ENCODE measurements around the gene CDH24.

Gene CDH24

DNA sequence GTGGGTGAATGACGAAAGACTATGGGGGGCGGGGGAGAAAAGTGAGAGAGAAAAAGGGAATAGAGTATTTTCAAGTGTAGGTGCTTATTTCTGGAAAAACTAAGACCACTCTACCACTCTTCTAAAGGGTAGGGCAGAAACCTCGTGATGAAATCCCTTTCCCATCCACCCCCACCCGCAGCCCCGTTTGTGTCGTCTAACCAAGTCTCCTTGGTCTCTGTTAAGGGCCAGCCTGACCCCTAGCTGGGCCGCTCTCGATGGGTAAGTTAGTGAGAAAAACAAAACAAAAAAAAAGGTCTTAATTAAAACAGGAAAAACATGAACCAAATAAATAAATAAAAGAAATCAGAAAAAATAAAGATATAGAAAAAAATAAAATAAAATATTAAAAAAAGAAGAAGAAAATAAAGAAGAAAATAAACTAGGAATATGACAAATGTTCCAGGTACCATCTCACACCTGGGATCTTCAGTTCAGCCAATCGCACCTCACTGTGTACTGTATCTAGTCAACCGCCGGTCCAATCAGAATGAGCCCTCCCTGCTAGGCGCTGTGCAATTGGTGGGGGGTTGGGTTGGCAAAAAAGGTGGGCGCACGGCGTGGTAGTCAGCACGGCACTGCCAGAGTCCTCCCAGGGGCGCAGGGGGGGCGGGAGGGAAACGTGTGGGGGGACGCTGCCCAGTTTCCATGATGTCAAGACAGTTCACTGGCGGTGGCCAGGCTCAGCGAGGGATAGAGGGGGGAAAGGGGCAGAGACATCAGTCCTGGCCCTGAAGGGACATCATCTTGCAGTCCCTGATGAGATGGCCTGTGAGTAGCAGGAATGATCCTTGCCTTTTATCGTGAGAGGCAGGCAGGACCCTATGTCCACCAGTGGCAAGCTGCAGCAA, 9.8 kb upstream of the CDH24 start:
- Histone ChIP-seq H3K9ac (no peak overlapping the region), H3K27me3 (ENCODE audit: control insufficient read depth, insufficient read depth, low read length) (no peaks in the 10 kb centered on the region), H2AFZ (no peak overlapping the region), H3K4me1 (peaks cover 17% of the 10 kb centered on the region), H3K4me2 (ENCODE audit: low read length) (no peak overlapping the region), H3K79me2 (peaks cover 11% of the 10 kb centered on the region), H3K9me3 (ENCODE audit: control insufficient read depth, low read length) (no peaks in the 10 kb centered on the region), H3K4me3 (ENCODE audit: low read depth, low read length) (no peak overlapping the region), H3K36me3 (ENCODE audit: control insufficient read depth, insufficient read depth, low read length) (no peaks in the 10 kb centered on the region), H3K27ac (no peak overlapping the region)
- TF ChIP-seq, protein P1, sequence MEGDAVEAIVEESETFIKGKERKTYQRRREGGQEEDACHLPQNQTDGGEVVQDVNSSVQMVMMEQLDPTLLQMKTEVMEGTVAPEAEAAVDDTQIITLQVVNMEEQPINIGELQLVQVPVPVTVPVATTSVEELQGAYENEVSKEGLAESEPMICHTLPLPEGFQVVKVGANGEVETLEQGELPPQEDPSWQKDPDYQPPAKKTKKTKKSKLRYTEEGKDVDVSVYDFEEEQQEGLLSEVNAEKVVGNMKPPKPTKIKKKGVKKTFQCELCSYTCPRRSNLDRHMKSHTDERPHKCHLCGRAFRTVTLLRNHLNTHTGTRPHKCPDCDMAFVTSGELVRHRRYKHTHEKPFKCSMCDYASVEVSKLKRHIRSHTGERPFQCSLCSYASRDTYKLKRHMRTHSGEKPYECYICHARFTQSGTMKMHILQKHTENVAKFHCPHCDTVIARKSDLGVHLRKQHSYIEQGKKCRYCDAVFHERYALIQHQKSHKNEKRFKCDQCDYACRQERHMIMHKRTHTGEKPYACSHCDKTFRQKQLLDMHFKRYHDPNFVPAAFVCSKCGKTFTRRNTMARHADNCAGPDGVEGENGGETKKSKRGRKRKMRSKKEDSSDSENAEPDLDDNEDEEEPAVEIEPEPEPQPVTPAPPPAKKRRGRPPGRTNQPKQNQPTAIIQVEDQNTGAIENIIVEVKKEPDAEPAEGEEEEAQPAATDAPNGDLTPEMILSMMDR (IDR thresholded peaks at IDR 0.05): no peak

DNA sequence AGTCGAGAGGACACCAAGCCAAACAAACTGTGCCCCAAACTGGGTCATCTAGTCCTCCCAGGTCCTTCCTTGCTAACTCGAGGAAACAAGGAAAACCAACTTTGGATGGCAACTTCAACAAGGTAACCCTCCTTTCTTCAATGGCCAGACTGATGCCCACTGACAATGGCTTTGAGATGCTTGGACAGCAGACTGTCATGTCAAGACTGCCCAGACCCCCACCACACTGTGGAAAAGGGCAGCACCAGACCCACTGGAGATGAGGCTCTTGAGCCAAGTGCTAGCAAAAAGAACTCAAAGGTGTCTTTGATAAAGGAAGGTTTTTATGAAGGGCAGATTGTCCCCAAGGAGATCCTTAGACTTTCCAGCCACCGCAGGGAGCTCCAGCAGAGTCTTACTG, 9.0 kb upstream of the CDH24 start:
- no peak overlapping the region for H3K4me3 ChIP-seq (ENCODE audit: low read depth, low read length)

DNA sequence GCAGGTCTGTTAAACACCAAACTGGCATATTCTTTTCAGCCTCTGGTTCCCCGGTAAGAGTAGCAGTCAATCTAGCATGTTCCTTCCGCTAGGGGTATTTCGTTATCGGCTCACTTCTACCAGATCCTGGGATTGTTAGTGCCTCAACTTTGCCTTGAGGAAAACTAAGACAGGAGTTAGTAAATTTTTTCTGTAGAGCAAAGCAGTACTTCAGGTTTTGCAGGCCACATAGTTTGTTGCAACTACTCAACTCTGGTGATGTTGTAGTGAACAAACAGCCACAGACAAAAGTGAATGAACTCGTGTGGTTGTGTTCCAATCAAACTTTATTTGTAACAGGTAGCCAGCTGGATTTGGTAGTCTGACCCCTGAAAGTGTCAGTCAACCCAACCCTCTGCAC, 6.3 kb upstream of the CDH24 start:
- H3K36me3 ChIP-seq (ENCODE audit: control insufficient read depth, insufficient read depth, low read length): no peaks in the 10 kb centered on the region
- no peak overlapping the region for H3K27ac ChIP-seq
- H3K4me3 ChIP-seq (ENCODE audit: low read depth, low read length): no peak overlapping the region
- TF ChIP-seq, protein P1 (IDR thresholded peaks at IDR 0.05): no peak
- no peaks in the 10 kb centered on the region for H3K9me3 ChIP-seq (ENCODE audit: control insufficient read depth, low read length)
- peaks cover 11% of the 10 kb centered on the region for H3K79me2 ChIP-seq
- H3K27me3 ChIP-seq (ENCODE audit: control insufficient read depth, insufficient read depth, low read length): no peaks in the 10 kb centered on the region
- H3K4me1 ChIP-seq: peaks cover 6% of the 10 kb centered on the region
- H2AFZ ChIP-seq: no peak overlapping the region
- H3K9ac ChIP-seq: no peak overlapping the region
- H3K4me2 ChIP-seq (ENCODE audit: low read length): no peak overlapping the region

More for the DNA sequence above, 9.0 kb upstream of the CDH24 start:
- no peak overlapping the region for H3K9ac ChIP-seq
- H3K4me1 ChIP-seq: peaks cover 16% of the 10 kb centered on the region
- H3K36me3 ChIP-seq (ENCODE audit: control insufficient read depth, insufficient read depth, low read length): no peaks in the 10 kb centered on the region
- no peaks in the 10 kb centered on the region for H3K9me3 ChIP-seq (ENCODE audit: control insufficient read depth, low read length)
- H3K4me2 ChIP-seq (ENCODE audit: low read length): no peak overlapping the region
- peaks cover 11% of the 10 kb centered on the region for H3K79me2 ChIP-seq
- no peaks in the 10 kb centered on the region for H3K27me3 ChIP-seq (ENCODE audit: control insufficient read depth, insufficient read depth, low read length)
- no peak overlapping the region for H3K27ac ChIP-seq
- TF ChIP-seq, protein P1 (IDR thresholded peaks at IDR 0.05): no peak
- H2AFZ ChIP-seq: no peak overlapping the region

DNA sequence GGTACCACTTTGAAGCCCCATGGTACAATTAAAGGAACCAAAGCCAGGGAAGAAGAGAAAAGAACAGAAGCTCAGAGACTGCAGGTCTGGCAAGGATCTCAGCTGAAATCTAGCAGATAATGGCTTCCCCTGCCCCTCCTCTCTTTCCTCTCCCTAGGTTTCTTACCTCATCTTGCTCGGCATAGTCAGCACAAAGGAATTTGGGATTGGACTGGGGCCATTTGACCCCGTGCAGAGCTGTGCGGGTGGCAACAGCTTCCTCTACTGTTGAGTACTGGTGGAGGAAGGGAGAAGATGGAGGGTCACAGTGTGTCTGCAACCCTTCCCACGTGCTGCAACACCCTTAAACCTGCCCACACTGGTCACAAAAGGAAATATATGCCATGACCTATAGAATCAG, 4.7 kb upstream of the CDH24 start:
- no peak overlapping the region for H2AFZ ChIP-seq
- H3K36me3 ChIP-seq (ENCODE audit: control insufficient read depth, insufficient read depth, low read length): no peaks in the 10 kb centered on the region
- TF ChIP-seq, protein P1 (IDR thresholded peaks at IDR 0.05): no peak
- H3K9me3 ChIP-seq (ENCODE audit: control insufficient read depth, low read length): no peaks in the 10 kb centered on the region
- no peak overlapping the region for H3K9ac ChIP-seq
- H3K4me2 ChIP-seq (ENCODE audit: low read length): peak overlapping the region; percentile 42
- H3K4me1 ChIP-seq: peaks cover 7% of the 10 kb centered on the region
- H3K27me3 ChIP-seq (ENCODE audit: control insufficient read depth, insufficient read depth, low read length): no peaks in the 10 kb centered on the region
- H3K79me2 ChIP-seq: peaks cover 11% of the 10 kb centered on the region
- peak overlapping the region; percentile 46 for H3K27ac ChIP-seq
- H3K4me3 ChIP-seq (ENCODE audit: low read depth, low read length): no peak overlapping the region
